ENCODE measurements around the gene EIF5B.
A peak's percentile ranks its signal among the peaks of the same experiment; 100 is the strongest.

Gene EIF5B

GRCh38 chr2:99417396-99417795 lies 80.2 kb downstream of the EIF5B start:
- no peak for DNase-seq (ENCODE audit: low read depth)

DNA sequence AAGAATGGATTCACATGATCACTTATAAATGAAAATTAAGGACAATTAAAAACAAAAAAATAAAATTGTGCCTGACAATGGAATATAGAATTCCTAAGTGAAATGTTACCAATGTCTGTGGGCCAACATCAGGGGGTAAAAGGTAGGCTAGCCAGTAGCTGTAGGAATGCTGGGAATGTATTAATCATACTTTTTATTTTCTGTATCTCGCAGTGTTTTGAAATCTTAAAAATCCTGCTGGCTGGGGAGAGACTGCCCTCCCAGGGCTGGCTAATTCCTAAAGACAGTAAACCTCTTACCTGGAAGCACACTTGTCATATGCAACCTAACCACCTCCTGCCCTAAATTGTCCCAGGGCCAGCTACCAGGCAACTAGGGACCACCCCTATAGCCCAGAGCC lies 82.8 kb downstream of the EIF5B start:
- DNase-seq (ENCODE audit: low read depth) = no peak

DNA sequence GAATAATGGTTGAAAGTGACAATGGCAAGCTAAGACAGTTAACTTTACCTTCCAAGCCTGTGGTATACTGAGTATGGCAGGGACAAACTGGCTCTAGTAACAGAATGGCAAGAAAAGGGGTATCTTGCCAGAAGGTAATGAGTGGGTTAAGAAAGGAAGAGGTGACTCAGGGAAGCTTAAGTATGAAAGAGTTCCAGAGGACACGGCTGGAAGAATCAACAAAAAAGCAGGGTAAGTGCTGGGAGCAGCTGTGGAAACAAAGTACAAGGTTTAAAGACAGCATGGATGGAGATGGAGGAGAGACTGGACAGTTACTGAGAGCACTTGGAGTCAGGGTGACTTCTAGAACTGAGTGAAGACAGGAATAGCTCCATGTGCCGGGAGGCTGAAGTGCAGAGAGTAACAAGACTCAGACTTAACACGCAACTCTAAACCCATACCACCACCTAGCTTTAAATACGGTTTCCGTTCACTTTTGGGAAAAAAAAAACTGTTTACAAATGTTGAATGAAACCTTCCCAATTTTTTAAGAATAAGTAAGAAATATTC lies 83.6 kb downstream of the EIF5B start:
- DNase-seq (ENCODE audit: low read depth) = peak; percentile 4

DNA sequence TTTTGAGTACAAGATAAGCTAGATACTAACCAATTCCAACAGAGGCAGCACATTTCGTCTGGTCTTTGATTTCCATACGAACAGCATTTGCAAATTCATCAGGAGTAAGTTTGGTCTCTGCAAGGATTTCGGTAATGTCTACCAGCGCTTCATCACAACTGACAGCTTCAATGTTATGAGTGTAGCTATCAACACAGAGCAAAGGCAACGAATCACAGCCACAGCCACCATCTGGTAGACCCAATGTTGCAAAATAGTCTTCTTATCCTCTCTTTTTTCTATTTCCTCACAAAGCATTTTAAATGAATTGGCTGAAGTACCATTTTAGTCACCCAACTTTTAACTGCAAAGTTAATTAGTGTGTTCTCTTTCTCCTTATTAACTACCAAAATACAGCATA lies 84.3 kb downstream of the EIF5B start:
- DNase-seq (ENCODE audit: low read depth) = peak; percentile 40

DNA sequence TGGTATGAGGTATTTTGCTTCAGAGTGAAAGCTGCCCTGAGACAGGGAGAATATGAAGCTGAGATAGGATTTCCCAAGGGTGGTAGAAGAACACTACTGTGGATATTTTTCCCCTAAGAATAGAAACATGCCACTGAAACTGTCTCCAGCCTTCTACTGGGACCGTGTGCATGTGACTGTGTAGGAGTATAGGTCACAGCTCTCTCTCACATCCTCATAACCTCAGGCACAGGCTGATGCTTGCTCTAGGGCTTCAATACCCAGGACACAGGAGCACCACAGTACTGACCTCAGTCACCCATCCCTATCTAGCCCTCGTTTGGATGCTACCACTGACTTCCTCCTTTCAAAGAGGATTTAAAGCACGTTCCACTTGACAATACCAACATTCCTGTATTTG lies 85.4 kb downstream of the EIF5B start:
- no peak for DNase-seq (ENCODE audit: low read depth)

GRCh38 chr2:99424371-99424770 lies 87.2 kb downstream of the EIF5B start:
- peak; percentile 30 for DNase-seq (ENCODE audit: low read depth)

DNA sequence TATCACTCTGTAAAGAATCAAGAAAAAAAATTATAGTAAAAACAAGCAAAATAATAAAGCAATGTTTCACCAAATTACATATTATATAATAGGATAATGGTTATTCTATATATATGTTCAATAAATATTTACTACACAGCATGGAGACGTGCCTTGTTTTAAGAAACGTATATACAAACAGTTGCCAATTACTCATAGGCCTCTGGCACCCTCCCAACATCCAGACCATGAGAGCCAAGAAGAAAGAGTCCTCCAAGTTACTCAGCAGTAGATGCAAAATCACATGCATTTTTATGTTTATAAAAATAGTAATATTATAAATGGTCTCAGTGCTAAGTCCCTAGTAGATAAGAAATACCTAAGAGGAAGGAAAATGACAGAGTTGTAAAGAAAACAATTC lies 87.8 kb downstream of the EIF5B start:
- peak; percentile 79 for DNase-seq (ENCODE audit: low read depth)

DNA sequence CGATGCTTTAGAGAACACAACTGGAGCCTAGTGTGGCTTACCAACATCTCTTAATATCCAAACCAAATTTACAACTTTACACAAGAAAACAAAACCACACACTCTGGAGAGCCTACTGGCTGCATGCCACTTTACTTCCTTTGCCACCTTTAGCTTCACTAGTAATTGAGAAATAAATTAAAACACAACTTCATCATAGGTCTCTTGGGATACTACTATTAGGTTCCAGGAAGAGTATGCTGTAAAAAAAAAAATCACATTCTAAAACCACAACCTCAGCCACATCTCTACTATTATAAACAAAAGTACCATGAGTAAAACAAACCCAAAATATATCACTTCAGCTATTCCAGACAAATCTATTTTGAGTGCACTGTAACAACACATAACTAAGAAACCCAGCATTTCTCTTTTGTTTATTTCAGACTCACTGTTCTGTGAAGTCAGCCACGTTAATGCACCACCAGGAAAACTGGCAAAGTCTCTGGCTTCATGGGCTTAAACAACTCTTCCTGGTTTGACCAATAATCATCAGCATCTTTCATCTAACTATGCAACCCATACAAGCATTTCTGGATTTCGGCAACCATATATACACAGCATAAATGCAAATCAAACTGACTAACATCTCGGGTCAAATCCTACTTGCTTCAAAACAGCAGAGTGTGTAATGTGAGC lies 93.6 kb downstream of the EIF5B start:
- DNase-seq (ENCODE audit: low read depth) = peak; percentile 95

DNA sequence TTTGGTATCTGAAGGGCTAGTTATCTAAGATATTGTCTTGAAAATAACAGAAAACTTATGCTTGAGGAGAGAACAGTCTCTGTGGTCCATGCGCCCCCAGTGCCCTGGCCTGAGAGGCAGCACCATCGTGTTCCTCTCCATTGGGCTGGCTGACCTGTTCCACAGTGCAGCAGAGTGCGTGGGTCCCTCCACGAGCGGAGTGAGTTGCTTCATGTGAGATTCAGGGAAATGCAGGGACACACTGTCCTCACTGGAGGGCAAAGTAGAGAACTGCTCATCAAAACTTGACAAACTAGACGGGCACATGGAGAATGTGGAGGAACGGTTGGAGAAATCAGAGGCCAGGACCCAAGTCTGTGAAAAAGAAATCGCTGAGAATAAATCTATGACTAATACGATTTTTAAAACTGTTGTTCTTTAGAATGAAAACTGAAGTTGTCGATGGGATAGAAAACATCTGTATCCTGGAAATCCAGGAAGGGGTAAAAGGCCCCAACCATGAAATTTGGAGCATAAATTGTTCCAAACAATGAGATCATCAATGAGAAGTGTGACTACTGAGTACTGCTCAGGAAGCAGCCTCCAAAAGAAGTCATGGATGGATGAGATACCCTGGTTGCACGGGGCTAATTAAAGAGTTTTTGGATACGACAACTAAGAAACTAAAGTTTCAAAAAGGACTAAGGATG lies 94.5 kb downstream of the EIF5B start:
- DNase-seq (ENCODE audit: low read depth) = peak; percentile 46

GRCh38 chr2:99433340-99433739 lies 96.2 kb downstream of the EIF5B start:
- DNase-seq (ENCODE audit: low read depth) = no peak

- no peak for DNase-seq (ENCODE audit: low read depth)
Observed at GRCh38 chr2:99436874-99437273, 99.7 kb downstream of the EIF5B start.

DNA sequence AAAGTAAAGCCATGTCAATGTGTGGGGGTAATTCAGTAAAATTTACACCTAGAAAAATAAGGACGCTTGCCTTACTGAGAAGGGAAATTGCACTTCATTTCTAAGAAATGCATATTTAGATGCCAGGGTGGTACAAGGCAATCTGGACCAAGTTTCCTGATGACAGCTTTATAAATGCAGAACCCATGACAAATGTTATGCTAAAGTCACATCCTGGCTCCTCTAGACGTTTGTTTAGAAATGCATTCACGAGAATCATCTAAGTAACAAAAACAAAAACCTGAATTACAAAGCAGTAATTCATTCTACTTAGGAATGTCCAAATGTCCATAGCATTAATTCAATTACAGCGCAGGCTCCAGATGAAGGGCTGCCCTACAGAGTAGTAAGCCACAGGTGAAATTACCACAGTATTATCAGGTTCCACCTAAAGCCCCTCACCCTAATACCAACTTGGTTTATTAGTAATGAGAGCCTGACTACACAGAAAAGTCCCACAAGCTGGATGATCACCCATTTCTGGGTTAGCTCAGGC lies 102.8 kb downstream of the EIF5B start:
- DNase-seq (ENCODE audit: low read depth) = no peak

- DNase-seq (ENCODE audit: low read depth) = no peak
Observed at GRCh38 chr2:99442837-99443236, 105.6 kb downstream of the EIF5B start.

- no peak for DNase-seq (ENCODE audit: low read depth)
Observed at GRCh38 chr2:99444222-99444621, 107.0 kb downstream of the EIF5B start.

- peak; percentile 27 for DNase-seq (ENCODE audit: low read depth)
Observed at GRCh38 chr2:99445065-99445464, 107.9 kb downstream of the EIF5B start.

DNA sequence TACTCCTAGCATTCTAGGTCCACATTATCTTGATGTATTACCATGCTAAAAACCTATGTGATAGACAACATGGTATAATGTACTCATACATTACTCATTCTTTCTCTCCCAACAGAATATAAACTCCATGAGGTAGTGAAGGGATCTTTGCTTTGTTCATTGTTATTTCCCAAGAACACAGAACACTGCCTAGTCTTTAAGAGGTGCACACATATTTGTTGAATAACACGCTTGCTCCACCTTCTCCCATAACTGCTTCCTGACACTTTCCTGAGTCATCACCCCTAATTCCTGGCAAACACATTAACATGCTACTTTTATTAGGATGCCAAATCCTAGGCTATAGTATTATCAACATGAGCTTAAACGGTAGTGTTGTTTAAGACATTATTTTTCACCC lies 111.4 kb downstream of the EIF5B start:
- peak; percentile 13 for DNase-seq (ENCODE audit: low read depth)

GRCh38 chr2:99450199-99450598 lies 113.0 kb downstream of the EIF5B start:
- no peak for DNase-seq (ENCODE audit: low read depth)
